NCI-H2227 (cell line): ENCODE results near the gene MRGPRF.

Experiments
- DNase-seq: peaks from one replicate; lab custom pipeline; 2025; ENCODE audit not compliant: unreplicated experiment; lab: John Stamatoyannopoulos, UW

Gene MRGPRF

DNA sequence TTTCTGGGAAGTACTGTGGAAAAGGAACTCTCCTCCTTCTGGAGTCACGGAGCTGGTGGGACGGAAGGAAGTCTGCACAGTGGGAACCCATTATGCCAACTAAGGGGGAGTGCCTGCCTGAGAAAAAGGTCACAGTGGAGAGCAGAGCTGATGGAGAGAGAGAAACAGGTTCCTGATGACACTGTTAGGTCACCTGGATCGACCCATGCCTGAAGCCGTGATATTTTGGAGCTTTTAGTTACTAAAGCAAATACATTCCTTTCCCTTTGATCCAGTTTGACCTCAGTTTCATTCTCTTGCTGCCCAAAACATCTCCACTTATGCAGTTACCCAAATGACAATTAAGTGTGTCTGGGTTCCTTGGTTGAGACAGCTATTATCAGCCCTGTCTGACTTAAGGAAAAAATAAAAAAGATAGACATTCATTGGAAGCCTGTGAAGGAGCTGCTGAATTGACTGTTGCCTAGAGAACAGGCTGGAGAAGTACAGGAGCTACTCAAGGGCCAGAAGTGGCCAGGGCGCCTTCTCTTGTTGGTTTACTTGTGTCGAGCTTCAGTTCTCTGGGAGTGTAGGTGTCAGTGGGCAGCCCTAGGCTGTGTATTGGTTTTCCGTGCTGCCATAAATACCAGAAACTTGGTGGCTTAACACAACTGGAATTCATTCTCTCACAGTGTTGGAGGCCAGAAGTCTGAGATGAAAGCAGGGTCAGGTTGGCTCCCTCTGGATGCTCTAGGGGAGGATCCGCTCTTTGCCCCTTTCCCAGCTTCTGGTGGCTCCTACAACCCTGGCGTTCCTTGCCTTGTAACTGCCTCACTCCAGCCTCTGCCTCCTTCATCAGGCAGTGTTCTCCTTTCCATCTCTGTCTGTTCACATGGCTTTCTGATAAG, 45.9 kb downstream of the MRGPRF start:
- no peak for DNase-seq

DNA sequence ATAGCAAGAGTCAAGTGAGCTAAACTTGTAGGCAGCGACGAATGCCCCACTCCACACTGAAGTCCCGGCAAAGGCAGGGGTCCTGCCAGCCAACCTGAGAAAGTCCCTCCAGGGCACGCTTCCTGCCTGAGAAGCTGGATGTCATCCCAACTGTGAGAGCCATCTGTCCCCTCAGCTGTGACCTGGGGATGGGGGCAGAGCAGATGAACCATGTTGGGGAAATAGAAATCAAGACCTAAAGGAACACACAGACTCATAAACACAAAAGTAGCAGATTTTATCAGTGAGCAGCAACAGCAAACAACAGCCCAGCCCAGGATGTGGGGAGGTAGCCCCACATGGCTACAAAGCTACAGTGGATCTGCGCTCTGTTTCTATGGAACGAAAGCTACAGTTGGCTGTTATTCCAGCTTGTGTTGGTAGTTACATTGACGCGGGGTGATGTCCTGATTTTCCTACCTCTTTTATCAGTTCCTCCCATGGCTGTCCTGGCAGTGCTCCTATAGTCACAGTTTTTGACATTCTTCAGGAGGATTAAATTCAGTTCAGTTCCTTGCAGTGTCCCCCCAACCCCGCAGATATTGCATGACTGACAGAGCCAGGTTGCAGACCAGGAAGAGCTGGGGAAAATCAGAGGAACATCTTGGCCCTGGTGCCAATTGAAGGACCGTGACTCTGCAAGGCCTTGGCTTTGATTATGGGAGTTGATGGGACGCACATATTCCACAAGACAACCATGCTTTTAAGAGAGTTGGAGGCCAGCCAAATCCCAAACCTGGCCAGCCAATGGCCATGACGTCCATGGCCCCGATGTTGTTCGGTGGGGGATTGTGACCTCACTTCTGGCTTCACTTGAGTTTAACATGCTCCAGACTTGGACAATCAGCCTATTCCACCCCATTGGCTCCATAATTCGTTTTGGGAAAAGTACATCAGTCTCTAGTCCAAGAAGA, 46.9 kb downstream of the MRGPRF start:
- DNase-seq, result no peak

DNA sequence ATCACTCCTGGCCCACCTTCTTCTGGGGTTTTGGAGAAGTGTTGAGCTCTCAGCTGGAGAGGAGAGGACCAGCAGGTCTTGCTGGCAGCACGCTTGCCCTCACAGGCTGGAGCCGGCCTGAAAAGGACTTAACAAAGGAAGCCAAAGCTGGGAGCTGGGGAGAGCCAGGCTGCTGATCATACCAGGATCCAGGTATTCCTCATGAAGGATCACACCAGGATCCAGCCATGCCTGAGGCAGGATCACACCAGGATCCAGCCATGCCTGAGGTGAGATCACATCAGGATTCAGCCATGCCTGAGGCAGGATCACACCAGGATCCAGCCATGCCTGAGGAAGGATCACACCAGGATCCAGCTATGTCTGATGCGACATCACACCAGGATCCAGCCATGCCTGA, 49.3 kb downstream of the MRGPRF start:
- DNase-seq, result no peak

DNA sequence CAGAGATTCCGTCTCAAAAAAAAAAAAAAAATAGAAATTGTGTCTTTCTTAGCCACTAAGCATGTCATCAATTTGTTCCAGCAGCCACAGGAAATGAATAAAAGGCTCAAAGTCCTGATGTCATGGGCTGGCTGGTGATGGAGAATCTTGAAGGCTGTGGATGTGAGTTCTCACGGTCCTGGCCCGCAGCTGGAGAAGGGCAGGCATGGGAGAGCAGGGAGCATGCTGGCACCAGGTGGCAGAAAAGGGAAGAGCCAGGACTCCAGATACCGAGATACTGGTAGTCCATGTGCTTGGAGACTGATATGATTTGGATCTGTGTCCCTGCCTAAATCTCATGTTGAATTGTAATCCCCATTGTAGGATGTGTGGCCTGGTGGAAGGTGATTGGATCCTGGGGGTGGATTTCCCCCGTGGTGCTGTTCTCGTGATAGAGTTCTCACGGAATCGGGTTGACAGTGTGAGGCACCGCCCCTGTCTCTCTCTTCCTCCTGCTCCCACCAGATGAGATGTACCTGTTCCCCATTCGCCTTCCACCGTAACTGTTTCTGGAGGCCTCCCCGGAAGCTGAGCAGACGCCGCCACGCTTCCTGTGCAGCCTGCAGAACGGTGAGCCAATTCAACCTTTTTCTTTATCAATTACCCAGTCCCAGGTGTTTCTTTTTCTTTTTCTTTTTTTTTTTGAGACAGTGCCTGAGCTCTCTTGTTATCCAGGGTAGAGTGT, 50.4 kb downstream of the MRGPRF start:
- DNase-seq, result no peak

DNA sequence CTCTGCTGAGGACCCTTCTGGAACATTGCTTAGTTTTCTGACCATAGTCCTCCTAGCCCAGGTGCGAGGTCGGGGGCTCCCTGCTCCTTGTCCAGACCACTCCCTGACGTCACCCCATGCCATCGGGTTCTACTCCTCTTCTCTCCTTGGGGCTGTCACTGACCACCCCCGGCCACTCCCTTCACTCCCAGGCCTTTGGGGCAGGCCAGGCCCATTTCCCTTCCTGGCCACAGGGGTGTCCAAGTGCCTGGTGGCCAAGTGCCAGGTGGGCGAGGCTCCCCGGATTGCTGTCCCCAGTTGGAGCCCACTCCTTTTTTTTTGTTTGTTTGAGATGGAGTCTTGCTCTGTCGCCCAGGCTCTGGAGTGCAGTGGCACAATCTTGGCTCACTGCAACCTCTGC, 51.8 kb downstream of the MRGPRF start:
- DNase-seq, result no peak

DNA sequence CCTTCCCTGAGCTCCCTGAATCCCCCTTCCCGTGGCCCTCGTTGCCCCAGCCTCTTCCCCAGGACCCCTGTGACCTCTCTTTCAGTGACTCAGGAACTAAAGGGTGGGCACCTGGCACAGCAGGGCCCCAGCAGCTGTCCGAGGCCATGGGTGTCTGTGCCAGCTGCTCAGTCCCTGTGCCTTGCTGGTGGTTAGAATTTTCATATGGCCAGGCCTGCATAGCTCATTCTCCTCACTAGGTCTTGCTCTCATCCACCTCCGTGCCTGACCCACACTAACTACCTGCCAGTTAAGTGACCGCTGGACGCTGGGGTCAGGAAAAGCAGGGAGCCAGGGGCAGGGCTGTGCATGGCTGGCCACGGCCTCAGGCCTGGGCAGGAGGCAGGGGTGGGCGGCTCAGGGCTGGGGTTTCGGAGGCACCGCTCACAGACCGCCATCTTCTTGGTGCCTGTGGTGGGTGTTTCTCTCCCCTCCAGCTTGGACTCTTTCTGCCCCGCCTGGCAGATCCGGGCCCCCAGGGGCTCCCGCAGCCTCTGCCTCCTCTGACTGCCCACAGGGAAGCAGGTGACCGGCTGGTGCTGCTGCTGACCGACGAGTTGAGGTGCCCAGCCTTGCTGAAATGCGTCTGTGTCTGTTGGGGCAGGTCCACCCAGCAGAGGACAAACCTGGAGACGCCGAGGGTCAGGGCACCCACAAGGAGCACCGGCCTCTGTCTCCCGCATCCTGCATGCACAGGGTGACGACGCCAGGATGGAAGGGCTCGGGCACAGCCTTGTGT, 52.6 kb downstream of the MRGPRF start:
- DNase-seq, result no peak

DNA sequence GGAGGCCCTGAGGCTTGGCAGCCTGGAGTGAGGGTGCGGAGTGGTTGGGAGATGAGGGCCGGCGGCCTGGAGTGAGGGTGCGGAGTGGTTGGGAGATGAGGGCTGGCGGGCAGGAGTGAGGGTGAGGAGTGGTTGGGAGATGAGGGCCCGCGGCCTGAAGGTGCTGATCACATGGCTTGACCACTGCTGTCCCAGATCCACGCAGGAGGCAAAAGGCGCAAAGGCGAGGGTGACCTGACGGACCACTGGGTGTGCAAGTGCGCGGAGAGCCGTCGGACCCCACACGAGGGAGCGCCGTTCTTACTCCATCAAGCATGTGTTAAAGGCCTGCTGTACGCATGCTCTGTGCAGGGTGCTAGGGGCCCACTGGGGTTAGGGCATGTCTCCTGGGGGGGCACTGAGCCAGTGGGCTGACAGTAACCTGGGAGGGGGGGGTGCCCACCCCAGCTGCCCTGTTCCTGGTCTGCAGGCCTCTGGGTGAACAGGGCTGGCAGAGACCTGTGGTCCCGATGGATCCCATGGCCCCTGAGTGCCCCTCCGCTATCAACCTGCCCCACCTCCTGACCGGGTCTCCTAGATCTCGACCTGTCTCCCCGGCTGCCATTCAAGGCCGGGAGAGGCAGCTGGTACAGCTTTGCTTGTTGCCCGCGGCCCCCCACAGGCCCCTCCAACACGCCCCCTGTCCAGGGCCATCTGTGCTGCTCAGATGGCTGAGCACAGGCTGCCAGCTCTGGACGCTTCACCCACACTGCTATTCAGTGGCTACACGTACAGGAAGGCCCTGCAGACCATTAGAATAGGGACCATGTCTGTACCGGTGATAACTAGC, 53.4 kb downstream of the MRGPRF start:
- DNase-seq, result peak; percentile 26

DNA sequence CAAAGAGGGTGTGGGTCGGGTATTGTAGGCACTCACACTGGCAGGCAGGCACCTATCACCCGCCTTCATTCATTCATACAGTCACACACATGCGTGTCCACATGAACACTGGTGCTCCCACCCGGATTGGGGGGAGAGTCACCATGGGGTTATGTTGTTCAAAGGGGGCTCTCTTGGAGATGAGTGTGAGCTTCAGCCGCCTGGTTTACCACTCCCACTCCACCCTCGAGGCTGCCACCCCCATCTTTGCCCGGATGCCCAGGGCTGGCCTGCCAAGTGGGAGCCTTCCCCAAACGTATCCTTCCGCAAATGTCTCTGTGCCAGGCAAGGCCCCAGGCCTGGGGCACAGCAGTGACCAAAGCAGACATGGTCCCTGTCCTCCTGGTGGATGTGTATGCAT, 54.8 kb downstream of the MRGPRF start:
- no peak for DNase-seq

DNA sequence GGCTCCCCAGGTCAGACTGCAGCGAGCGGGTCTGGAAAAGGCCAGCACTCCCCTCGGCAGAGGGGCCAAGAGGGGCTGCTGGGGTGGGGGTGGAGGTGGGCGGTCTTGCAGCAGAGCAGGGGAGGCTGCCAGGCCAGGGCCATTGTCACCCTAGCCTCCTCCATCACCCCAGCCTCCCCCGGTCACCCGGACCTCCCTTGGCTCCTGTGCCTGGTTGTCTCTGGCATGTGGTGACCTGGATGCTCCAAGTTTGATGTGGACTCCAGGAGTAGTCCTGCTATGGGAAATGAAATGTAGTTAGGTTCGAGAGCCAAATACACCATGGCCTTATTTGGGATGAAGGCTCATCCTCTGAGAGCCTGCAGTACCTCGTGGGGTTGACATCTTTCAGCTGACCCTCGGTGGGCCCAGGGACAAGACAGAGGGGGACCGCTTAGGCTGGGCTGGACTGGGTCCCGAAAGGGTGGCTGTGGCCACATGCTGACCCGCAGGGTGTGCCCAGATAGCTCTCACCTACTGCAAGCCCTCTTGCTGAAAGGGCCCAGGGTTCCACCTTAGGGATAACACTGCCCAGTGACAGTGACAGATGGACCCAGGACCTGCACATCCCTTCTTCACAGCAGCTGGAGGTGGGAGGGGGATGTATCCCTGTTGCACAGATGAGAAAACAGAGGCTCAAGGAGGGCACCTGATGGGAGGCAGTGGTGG, 56.3 kb downstream of the MRGPRF start:
- DNase-seq, result no peak

DNA sequence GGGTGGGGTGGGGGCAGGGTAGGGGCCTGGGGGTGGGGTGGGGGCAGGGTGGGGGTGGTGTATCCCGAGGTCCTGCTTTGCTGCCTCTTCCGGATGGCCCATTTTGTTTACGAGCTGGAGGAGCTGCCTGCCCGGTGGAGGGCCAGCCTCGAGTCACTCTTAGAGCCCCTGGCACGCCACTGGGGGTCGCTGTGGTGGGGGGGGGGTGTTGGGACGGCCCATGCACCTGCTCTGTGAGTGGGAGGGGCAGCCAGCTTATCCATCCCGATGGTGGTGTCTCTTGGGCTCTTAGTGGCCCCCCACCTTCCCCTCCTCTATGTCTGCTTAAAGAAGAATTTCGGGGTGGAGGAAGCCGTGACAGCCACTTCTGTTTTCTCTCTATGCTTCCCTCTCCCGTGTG, 56.9 kb downstream of the MRGPRF start:
- DNase-seq, result no peak

DNA sequence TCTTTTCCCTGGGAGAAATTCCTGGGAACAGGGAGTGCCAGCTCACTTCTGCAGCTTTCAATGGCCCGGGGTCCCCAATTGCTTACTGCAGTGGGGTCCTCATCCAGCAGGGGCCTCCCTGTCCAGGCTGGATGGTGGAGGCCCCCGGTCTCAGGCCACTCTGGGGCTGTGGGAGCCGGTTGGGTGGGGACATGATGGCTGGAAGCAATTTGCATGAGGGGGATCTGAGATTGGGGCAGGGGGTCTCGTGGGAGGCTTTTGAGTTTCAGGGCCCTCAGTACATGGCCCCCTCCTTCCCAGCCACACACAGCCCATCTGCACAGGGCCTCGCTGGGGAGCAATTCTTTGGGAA, 57.5 kb downstream of the MRGPRF start:
- DNase-seq, result no peak

DNA sequence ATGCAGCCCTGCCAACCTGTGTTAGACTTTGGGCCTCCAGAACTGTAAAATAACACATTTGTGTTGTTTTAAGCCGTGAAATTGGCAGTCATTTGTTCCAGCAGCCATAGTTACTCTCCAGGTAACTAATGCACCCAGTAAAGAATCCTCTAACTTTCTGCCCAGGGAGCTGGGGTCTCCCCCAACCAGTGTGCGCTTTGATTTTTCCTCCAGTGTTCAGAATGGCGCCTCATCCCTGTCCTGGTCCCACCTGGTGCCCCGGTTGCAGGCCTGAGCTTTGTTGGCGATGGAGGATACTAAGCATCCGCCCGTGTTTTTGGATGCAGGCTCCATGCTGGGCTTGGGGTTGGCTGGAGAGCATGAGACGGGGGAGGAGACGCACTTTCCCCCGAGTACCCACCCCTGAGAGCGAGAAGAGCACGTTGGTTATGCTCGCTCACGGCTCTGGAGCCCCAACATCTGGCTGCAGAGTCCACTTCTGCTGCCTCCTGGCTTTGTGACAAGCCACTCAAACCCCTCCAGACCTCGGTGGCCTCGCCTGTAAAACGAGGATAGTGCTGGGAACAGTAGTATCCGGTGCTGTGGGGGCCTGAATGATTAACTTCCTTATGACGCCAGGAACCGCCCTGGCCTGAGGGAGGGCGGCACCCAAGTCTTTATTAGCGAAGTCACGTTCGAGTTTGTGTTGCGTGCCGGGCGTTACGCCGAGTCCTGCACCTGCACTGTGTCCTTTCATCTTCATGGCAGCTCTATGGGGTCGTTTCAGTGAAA, 58.0 kb downstream of the MRGPRF start:
- DNase-seq, result no peak
